A549 (cell line): Measurements from ENCODE around the gene KCTD11. TPM values are rescaled to one million over a fixed set of nuclear protein-coding genes. Genes with fewer than 3 reads are reported as not detected.

ENCODE experiments used
- ATAC-seq, 2 experiments: fragments of 200-7000 bp in 1 of 2; fragments of >200 bp in 1 of 2; cut with Nextera tagmentation in 1 of 2; cut with Tn5 transposase in 1 of 2; 3 replicates each; pipeline versions ENCODE4 v1.8.0 to v1.9.1; 2018 to 2020; ENCODE audit warnings: mild to moderate bottlenecking in 1 of 2, moderate library complexity in 1 of 2
- CTCF ChIA-PET: fragments of 300-600 bp; sonication (Branson Sonifier 250); formaldehyde crosslinking; extraction: SDS; loops from one replicate; lab custom pipeline; 2021; ENCODE audit warnings: antibody characterized with exemption, inconsistent platforms; lab: Yijun Ruan, JAX
- POLR2A ChIA-PET: fragments of 350-600 bp; formaldehyde crosslinking; extraction: SDS; loops from one replicate; lab custom pipeline; 2021; ENCODE audit warnings: antibody characterized with exemption, inconsistent platforms; lab: Yijun Ruan, JAX
- DNase-seq, 2 experiments: peaks; one replicate each; pipeline versions ENCODE4 v3.0.0 to v3.0.0-alpha.2; 2011 to 2016; ENCODE audit warnings: low read depth in 1 of 2, low spot score in 1 of 2
- FAIRE-seq: peaks from 2 replicates; lab custom pipeline; 2011; peaks lifted over from hg19 to GRCh38; lab: Jason Lieb, UNC
- H3K27ac ChIP-seq, 2 experiments: fragments of >200 bp; sonication (Bioruptor Twin); formaldehyde crosslinking; 3 replicates each; pipeline ENCODE4 v1.5.1; 2016 to 2017
- H3K4me1 ChIP-seq: fragments of >200 bp; sonication (Bioruptor Twin); formaldehyde crosslinking; 3 replicates; pipeline ENCODE4 v1.6.1; 2016
- H3K4me2 ChIP-seq: fragments of >200 bp; sonication (Bioruptor Twin); formaldehyde crosslinking; 3 replicates; pipeline ENCODE4 v1.6.1; 2016
- H3K4me3 ChIP-seq: fragments of >200 bp; sonication (Bioruptor Twin); formaldehyde crosslinking; 3 replicates; pipeline ENCODE4 v1.5.1; 2016
- H3K9me3 ChIP-seq: fragments of >200 bp; sonication (Bioruptor Twin); formaldehyde crosslinking; 3 replicates; pipeline ENCODE4 v1.6.1; 2016
- ATOH8 ChIP-seq: fragments of 250-450 bp; sonication (Bioruptor Pico); IDR thresholded peaks from 2 replicates; pipeline ENCODE4 v1.5.0; 2020; ENCODE audit warnings: low read depth, mild to moderate bottlenecking, moderate library complexity
- BCL3 ChIP-seq: fragments of >200 bp; sonication (Bioruptor Twin); formaldehyde crosslinking; IDR thresholded peaks from 3 replicates; pipeline ENCODE4 v1.6.1; 2016
- BHLHE40 ChIP-seq: IDR thresholded peaks from 2 replicates; pipeline ENCODE4 v1.6.1; 2012; ENCODE audit warnings: low read depth, low read length, inconsistent platforms
- EHF ChIP-seq: fragments of 250-450 bp; sonication (Bioruptor Pico); IDR thresholded peaks from 2 replicates; pipeline ENCODE4 v1.5.0; 2020; ENCODE audit warnings: mild to moderate bottlenecking
- ELK1 ChIP-seq: fragments of 150-350 bp; IDR thresholded peaks from 2 replicates; pipeline ENCODE4 v1.6.1; 2014; ENCODE audit warnings: low read depth, mild to moderate bottlenecking, low read length
- ESRRA ChIP-seq: fragments of 150-350 bp; IDR thresholded peaks from 2 replicates; pipeline ENCODE4 v1.6.1; 2014; ENCODE audit warnings: mild to moderate bottlenecking, low read length, borderline replicate concordance
- FOSB ChIP-seq: fragments of 250-450 bp; sonication (Bioruptor Pico); IDR thresholded peaks from 2 replicates; pipeline ENCODE4 v1.5.0; 2020; ENCODE audit warnings: mild to moderate bottlenecking, moderate library complexity
- HDAC2 ChIP-seq: fragments of 200-600 bp; sonication (generic); IDR thresholded peaks from 2 replicates; pipeline ENCODE4 v1.6.1; 2016
- HES2 ChIP-seq: fragments of >200 bp; sonication (Bioruptor Twin); formaldehyde crosslinking; IDR thresholded peaks from 2 replicates; pipeline ENCODE4 v1.6.1; 2016
- HEYL ChIP-seq: fragments of 250-450 bp; sonication (Bioruptor Pico); IDR thresholded peaks from 2 replicates; pipeline ENCODE4 v1.8.0; 2021; ENCODE audit warnings: mild to moderate bottlenecking, moderate library complexity
- JUN ChIP-seq, 2 experiments: fragments of >200 bp; sonication (Bioruptor Twin); formaldehyde crosslinking; IDR thresholded peaks; 2 replicates in 1 of 2; 3 replicates in 1 of 2; pipeline ENCODE4 v1.6.1; 2016 to 2017
- KDM1A ChIP-seq: fragments of 200-600 bp; sonication (generic); IDR thresholded peaks from 2 replicates; pipeline ENCODE4 v1.6.1; 2016; ENCODE audit warnings: low read depth, mild to moderate bottlenecking
- KDM5A ChIP-seq: fragments of 200-600 bp; sonication (generic); IDR thresholded peaks from 2 replicates; pipeline ENCODE4 v1.6.1; 2016; ENCODE audit warnings: antibody characterized with exemption, mild to moderate bottlenecking
- MAZ ChIP-seq: fragments of 150-350 bp; IDR thresholded peaks from 2 replicates; pipeline ENCODE4 v1.6.1; 2014; ENCODE audit warnings: antibody characterized with exemption, low read depth, low read length, borderline replicate concordance
- NR3C1 ChIP-seq: fragments of >200 bp; sonication (Bioruptor Twin); formaldehyde crosslinking; IDR thresholded peaks from 3 replicates; pipeline ENCODE4 v1.6.1; 2017
- PHF8 ChIP-seq: fragments of 200-600 bp; sonication (generic); IDR thresholded peaks from 2 replicates; pipeline ENCODE4 v1.6.1; 2016; ENCODE audit warnings: low read depth, mild to moderate bottlenecking, antibody characterized with exemption, moderate library complexity, borderline replicate concordance
- POLR2AphosphoS2 ChIP-seq: conservative IDR thresholded peaks from 2 replicates; pipeline ENCODE4 v1.6.1; 2012; ENCODE audit warnings: low read length, improper control_type of control experiment, inconsistent platforms
- RAD21 ChIP-seq, 2 experiments: fragments of >200 bp in 1 of 2; sonication (Bioruptor Twin) in 1 of 2; formaldehyde crosslinking in 1 of 2; IDR thresholded peaks in 1 of 2; conservative IDR thresholded peaks in 1 of 2; 2 replicates in 1 of 2; 3 replicates in 1 of 2; pipeline ENCODE4 v1.6.1; 2012 to 2018; ENCODE audit warnings: inconsistent platforms in 1 of 2
- RARB ChIP-seq: fragments of 250-450 bp; sonication (Bioruptor Pico); IDR thresholded peaks from 2 replicates; pipeline ENCODE4 v1.8.0; 2021; ENCODE audit warnings: mild to moderate bottlenecking, moderate library complexity
- RCOR1 ChIP-seq: fragments of 150-350 bp; IDR thresholded peaks from 2 replicates; pipeline ENCODE4 v1.6.1; 2014; ENCODE audit warnings: antibody characterized with exemption, low read length, low read depth
- RFX5 ChIP-seq: fragments of 450-650 bp; IDR thresholded peaks from 2 replicates; pipeline ENCODE4 v1.7.1; 2014; ENCODE audit warnings: antibody characterized with exemption, mild to moderate bottlenecking, moderate library complexity
- SMC3 ChIP-seq: fragments of >200 bp; sonication (Bioruptor Twin); formaldehyde crosslinking; IDR thresholded peaks from 3 replicates; pipeline ENCODE4 v1.6.1; 2018; ENCODE audit warnings: inconsistent platforms
- SREBF2 ChIP-seq: fragments of 450-650 bp; IDR thresholded peaks from 2 replicates; pipeline ENCODE4 v1.6.1; 2014; ENCODE audit warnings: mild to moderate bottlenecking, moderate library complexity
- TFCP2L1 ChIP-seq: fragments of 250-450 bp; sonication (Bioruptor Pico); IDR thresholded peaks from 2 replicates; pipeline ENCODE4 v1.5.0; 2021; ENCODE audit warnings: mild to moderate bottlenecking
- USF2 ChIP-seq: fragments of 450-650 bp; IDR thresholded peaks from 2 replicates; pipeline ENCODE4 v1.6.1; 2014; ENCODE audit warnings: antibody characterized with exemption
- ZSCAN20 ChIP-seq: fragments of 250-450 bp; sonication (Bioruptor Pico); IDR thresholded peaks from 2 replicates; pipeline ENCODE4 v1.8.0; 2022; ENCODE audit warnings: mild to moderate bottlenecking, moderate library complexity
- WGBS: methylation state at CpG from one replicate; pipeline ENCODE4 v1.1.6; 2017; ENCODE audit errors: missing lambda C conversion rate; 5-methylcytosine and 5-hydroxymethylcytosine counted together
- polyA plus RNA-seq, 4 experiments: library from polyadenylated mRNA; depleted of rRNA in 3 of 4; stranded (reverse); fragments of >200 nt; fragmentation: RNase III in 1 of 4; extraction: RNeasy Plus Mini Kit Qiagen cat#74134 plus additional on column Dnase treatment in 1 of 4; gene quantifications; 2 replicates in 3 of 4; 3 replicates in 1 of 4; pipeline ENCODE4 v1.2.3, GENCODE V29; 2011 to 2017

The KCTD11 gene
- polyA plus RNA-seq, 2 of the 4 experiments (the other 2 are of a cell fraction), result 6.1 to 10.3 TPM

GRCh38 chr17:7325031-7325528 is 26.9 kb upstream of the KCTD11 start:
- POLR2A ChIA-PET, result no interaction called here
- CTCF ChIA-PET, result interaction anchor here (0.6 to 23.9 kb wide), 17 partner anchors 10 to 280 kb away, joined by 3 to 433 read pairs (median 4); partner anchors contain the start of genes ACAP1, GPS2, SLC16A11 and SLC2A4
- Histone ChIP-seq H3K9me3 (no peaks in the 10 kb centered on the region), H3K4me3 (no peak overlapping the region), H3K4me1 (peaks cover 10% of the 10 kb centered on the region; the same call in 2 of the 3 replicates), H3K4me2 (no peak overlapping the region)
- DNase-seq, result no peak
- WGBS, result 96% methylated on average over 18 of the region's 19 CpGs
- FAIRE-seq, result no peak
- no peak for TF ChIP-seq RFX5
- TF ChIP-seq EHF (CRISPR knock-in tag), result no peak
- no peak for TF ChIP-seq ELK1
- no peak for TF ChIP-seq POLR2AphosphoS2
- TF ChIP-seq HES2, result no peak
- no peak for TF ChIP-seq FOSB (CRISPR knock-in tag)
- no peak for TF ChIP-seq NR3C1
- TF ChIP-seq BCL3, result no peak
- no peak for TF ChIP-seq HEYL
- TF ChIP-seq KDM5A, result no peak
- no peak for TF ChIP-seq KDM1A
- no peak for TF ChIP-seq ATOH8 (CRISPR knock-in tag)
- TF ChIP-seq RARB (CRISPR knock-in tag), result no peak
- no peak for TF ChIP-seq SREBF2
- TF ChIP-seq RCOR1, result no peak
- TF ChIP-seq BHLHE40, result no peak
- TF ChIP-seq, all 56 proteins: peak for 0
- no peak overlapping the region for H3K27ac ChIP-seq
- ATAC-seq, result no peak

- no peak for TF ChIP-seq MAZ
- no peak for TF ChIP-seq TFCP2L1 (CRISPR knock-in tag)
- TF ChIP-seq, all 56 proteins: peak for 0
- ATAC-seq (no peak), DNase-seq (no peak), FAIRE-seq (no peak)
- no peak overlapping the region for H3K27ac ChIP-seq
- CTCF ChIA-PET, result interaction anchor here (0.8 to 23.9 kb wide), 11 partner anchors 11 to 280 kb away, joined by 3 to 433 read pairs (median 7); partner anchors contain the start of genes ACAP1, GPS2, SENP3 and SLC2A4
- no peak overlapping the region for H3K4me2 ChIP-seq
- 94% methylated on average over 9 of the region's 11 CpGs for WGBS
- H3K9me3 ChIP-seq, result no peaks in the 10 kb centered on the region
- POLR2A ChIA-PET, result interaction anchor here (0.6 kb wide), 1 partner anchor 17 kb away, joined by 3 read pairs; no protein-coding TSS in a partner anchor
- H3K4me1 ChIP-seq, result peaks cover 15% of the 10 kb centered on the region; the same call in 2 of the 3 replicates
- H3K4me3 ChIP-seq, result no peak overlapping the region
These were observed 25.8 kb upstream of the KCTD11 start for GRCh38 chr17:7326186-7326585.

GRCh38 chr17:7327056-7327455 is 24.9 kb upstream of the KCTD11 start:
- POLR2A ChIA-PET, result no interaction called here
- 90% methylated on average over 7 of the region's 7 CpGs for WGBS
- H3K4me1 ChIP-seq, result peaks cover 15% of the 10 kb centered on the region; the same call in 2 of the 3 replicates
- DNase-seq (no peak), ATAC-seq (no peak), FAIRE-seq (no peak)
- H3K9me3 ChIP-seq, result no peaks in the 10 kb centered on the region
- no peak overlapping the region for H3K4me2 ChIP-seq
- H3K27ac ChIP-seq, result no peak overlapping the region
- H3K4me3 ChIP-seq, result no peak overlapping the region
- TF ChIP-seq JUN (IDR thresholded peaks at IDR 0.05) (no peak), MAZ (no peak), ESRRA (no peak), RFX5 (no peak), USF2 (no peak), ZSCAN20 (CRISPR knock-in tag) (no peak), RAD21 (conservative IDR thresholded peaks at IDR 0.05 in 1 of 2, IDR thresholded peaks at IDR 0.05 in 1 of 2) (no peak), SMC3 (no peak), HDAC2 (no peak), PHF8 (no peak), EHF (CRISPR knock-in tag) (no peak), RARB (CRISPR knock-in tag) (no peak)
- CTCF ChIA-PET, result interaction anchor here (0.9 to 23.9 kb wide), 12 partner anchors 12 to 281 kb away, joined by 3 to 433 read pairs (median 6); partner anchors contain the start of genes ACAP1, GPS2, SENP3 and SLC2A4
